GM12864 (cell line): ENCODE data around the gene TLL1.

Experiments used
- DNase-seq: peaks from one replicate; pipeline ENCODE4 v3.0.0-alpha.2; 2011; ENCODE audit warnings: low read depth
- H3K4me3 ChIP-seq: 2 replicates; pipeline ENCODE4 v1.5.1; 2011; ENCODE audit warnings: mild to moderate bottlenecking, low read depth, low read length, control low read depth
- TF ChIP-seq, protein P1 (sequence below): IDR thresholded peaks from 2 replicates; pipeline ENCODE4 v1.5.1; 2011; ENCODE audit warnings: low read depth, mild to moderate bottlenecking, moderate library complexity, low read length, control low read depth, inconsistent platforms; ENCODE audit errors: missing control alignments

TLL1 gene

DNA sequence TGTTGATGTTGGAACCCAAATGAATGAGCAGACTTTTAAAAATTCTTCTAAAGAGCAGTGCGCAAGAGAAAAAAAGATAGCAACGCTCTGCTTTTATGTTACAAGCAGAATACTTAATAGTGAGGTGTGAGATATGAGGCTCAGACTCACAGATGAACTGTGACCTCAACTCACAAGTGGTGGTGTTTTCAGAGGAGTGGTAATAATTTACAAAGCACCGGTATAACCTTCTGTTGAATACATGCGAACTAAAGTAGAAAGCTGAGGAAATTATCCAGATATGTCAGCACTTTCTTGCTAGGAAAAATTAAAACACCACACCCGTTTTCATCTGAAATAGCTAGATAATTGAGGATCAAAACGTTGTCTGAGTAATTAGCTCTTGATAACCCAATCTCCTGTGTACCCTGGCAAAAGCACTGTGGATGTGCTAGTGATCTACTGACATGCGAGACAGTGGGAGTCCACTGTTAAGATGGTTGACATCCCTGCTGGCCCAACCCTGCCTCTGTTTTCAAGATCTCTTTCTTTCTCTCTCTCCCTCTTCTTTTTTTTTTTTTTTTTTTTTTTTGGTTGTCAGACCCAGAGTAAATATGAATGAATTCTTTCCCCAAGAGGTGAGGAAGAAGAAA, 6.9 kb upstream of the TLL1 start:
- H3K4me3 ChIP-seq = no peak overlapping the region
- TF ChIP-seq, protein P1, sequence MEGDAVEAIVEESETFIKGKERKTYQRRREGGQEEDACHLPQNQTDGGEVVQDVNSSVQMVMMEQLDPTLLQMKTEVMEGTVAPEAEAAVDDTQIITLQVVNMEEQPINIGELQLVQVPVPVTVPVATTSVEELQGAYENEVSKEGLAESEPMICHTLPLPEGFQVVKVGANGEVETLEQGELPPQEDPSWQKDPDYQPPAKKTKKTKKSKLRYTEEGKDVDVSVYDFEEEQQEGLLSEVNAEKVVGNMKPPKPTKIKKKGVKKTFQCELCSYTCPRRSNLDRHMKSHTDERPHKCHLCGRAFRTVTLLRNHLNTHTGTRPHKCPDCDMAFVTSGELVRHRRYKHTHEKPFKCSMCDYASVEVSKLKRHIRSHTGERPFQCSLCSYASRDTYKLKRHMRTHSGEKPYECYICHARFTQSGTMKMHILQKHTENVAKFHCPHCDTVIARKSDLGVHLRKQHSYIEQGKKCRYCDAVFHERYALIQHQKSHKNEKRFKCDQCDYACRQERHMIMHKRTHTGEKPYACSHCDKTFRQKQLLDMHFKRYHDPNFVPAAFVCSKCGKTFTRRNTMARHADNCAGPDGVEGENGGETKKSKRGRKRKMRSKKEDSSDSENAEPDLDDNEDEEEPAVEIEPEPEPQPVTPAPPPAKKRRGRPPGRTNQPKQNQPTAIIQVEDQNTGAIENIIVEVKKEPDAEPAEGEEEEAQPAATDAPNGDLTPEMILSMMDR = no peak
- no peak for DNase-seq

DNA sequence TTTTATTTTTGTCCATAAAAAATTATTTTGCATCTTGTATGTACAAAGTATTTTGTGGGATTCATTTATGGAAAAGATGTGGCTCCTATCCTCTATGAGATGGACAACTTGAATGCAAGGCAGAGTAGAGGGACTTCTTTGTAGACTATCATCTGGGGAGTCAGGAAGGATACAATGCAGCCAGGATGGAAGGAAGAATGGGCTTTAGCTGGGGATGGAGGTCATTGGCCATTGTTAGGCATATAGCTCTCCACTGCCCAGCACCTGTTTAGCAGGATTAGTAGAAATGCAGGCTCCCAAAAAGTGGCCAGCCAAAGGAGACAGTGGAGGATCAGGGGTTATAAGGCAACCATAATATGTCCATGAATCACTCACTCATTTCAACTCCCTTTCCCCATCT, 5.1 kb upstream of the TLL1 start:
- TF ChIP-seq, protein P1 = no peak
- H3K4me3 ChIP-seq = no peak overlapping the region
- no peak for DNase-seq

DNA sequence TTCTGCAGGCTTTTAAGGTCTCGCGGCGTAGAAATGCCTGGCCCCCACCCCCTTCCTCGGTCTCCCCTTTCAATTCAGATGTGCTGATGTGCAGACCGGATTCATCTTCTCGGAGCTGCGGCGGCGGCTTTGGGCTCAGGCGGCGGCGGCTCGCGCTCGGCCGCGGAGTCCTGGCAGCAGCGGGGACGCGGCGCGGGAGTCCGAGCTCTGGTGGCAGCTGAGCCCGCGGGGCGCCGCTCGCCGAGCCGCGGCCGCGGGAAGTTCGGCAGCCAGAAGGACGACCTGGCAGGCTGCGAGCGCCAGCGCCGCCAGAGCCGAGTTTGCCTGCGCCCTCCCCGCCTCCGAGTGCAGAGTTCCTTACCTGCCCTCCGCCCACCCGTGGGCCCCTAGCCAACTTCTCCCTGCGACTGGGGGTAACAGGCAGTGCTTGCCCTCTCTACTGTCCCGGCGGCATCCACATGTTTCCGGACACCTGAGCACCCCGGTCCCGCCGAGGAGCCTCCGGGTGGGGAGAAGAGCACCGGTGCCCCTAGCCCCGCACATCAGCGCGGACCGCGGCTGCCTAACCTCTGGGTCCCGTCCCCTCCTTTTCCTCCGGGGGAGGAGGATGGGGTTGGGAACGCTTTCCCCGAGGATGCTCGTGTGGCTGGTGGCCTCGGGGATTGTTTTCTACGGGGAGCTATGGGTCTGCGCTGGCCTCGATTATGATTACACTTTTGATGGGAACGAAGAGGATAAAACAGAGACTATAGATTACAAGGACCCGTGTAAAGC, 448 bp downstream of the TLL1 start:
- no peak overlapping the region for H3K4me3 ChIP-seq
- no peak for DNase-seq
- TF ChIP-seq, protein P1 = no peak

DNA sequence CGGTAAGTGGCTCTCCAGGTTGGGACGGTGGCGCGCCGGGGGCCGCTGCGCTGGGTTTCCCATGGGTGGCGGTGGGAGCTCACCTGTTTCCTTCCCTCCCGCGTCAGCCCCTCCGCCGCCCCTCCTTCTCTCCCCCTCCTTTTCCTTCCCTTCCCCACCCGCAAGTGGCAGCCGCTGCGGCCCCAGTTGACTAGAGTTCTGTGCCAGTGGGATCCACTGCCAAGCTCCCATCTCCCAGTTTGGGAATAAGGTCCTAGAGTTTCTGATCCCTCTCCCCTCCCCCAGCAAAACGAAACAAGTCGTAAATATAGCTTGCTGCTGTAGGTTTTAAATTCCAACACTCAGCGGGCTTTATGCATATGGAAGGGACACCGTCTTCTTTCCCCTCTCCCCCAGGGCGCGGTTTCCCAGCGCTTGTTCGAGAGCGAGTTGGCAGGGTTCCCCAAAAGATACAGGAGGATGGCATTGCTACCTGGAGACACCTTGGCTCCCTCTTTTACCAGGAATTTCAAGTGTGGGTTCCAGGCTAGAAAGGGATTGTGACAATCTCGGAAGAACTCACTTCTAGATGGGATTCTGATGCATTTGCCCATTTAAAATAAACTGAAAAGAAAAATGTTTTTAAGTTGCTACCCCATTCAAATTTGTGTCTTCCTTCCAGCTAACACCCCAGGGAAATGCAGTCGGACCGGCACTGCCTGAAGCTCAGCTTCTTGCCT, 1.2 kb downstream of the TLL1 start:
- no peak for DNase-seq
- TF ChIP-seq, protein P1 = no peak
- H3K4me3 ChIP-seq = no peak overlapping the region

DNA sequence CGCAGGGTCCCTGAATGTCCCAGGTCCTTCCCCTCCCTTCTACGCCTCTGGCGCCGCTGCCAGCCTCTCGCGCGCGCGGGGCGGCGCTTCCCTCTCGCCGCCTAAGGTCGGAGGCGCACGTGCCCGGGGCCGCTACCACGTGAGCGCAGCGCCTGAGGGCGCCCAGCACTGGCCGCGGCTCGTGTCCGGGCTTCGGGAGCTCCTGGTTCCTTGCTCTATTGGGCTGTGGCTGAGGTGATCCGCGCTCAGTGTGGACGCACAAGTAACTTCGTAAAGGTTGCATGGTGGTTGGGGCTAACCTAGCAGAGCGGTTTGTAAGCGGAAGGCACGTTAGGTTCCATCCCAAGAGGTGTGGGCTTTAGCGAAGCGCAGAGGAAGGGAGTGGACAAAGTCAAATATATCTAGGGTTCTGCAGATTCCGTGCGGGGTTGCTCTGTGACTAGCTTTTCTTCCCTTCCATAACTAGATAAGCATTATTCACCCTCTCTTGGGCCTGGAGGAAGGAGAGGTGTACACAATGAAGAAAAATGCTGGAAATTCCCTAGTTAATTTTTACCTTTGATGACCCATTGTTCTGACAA, 1.8 kb downstream of the TLL1 start:
- H3K4me3 ChIP-seq = no peak overlapping the region
- TF ChIP-seq, protein P1 = no peak
- no peak for DNase-seq

DNA sequence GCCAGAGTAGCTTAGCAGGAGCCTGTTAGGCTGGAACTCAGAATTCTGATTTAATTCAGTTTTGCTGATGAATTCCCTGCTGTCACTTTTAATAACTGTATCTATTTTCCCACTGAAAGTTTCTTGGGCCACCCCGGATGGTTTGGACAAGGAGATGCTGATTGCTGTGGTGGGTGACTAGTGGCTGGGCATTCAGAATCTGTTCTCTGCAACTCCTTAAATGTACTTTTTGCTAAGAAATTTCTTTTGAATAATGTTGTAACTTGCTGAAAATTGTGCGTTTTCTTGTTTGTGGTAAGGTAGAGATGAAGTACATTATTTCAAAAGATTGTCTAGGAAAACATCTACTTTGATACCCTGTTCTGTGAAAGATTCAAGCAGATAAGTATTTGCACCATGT, 2.4 kb downstream of the TLL1 start:
- no peak for DNase-seq
- TF ChIP-seq, protein P1 = no peak
- no peak overlapping the region for H3K4me3 ChIP-seq
